Endodermal cell (in vitro differentiated cells): ENCODE data around the gene EDC4. TPM values are rescaled to one million over a fixed set of nuclear protein-coding genes. Genes with fewer than 3 reads are reported as not detected.

Source experiments
- DNase-seq: peaks from one replicate; pipeline ENCODE4 v3.0.0-alpha.2; 2017
- H3K27ac ChIP-seq: 2 replicates; pipeline ENCODE4 v1.5.1; 2013; ENCODE audit warnings: mild to moderate bottlenecking, low read depth, low read length, moderate library complexity
- H3K27me3 ChIP-seq: 2 replicates; pipeline ENCODE4 v1.6.1; 2013; ENCODE audit warnings: mild to moderate bottlenecking, low read length, moderate library complexity; ENCODE audit not compliant: insufficient read depth, control insufficient read depth, poor library complexity, severe bottlenecking
- H3K36me3 ChIP-seq: 2 replicates; pipeline ENCODE4 v1.7.0; 2013; ENCODE audit warnings: mild to moderate bottlenecking, low read length, moderate library complexity; ENCODE audit not compliant: control insufficient read depth, insufficient read depth
- H3K4me1 ChIP-seq: one replicate; pipeline ENCODE4 v1.7.0; 2013; ENCODE audit warnings: low read length; ENCODE audit not compliant: control insufficient read depth, insufficient read depth
- H3K4me3 ChIP-seq: 2 replicates; pipeline ENCODE4 v1.5.1; 2013; ENCODE audit warnings: mild to moderate bottlenecking, low read length, moderate library complexity
- H3K9ac ChIP-seq: 2 replicates; pipeline ENCODE4 v1.6.1; 2013; ENCODE audit warnings: mild to moderate bottlenecking, low read length, moderate library complexity; ENCODE audit not compliant: poor library complexity, severe bottlenecking; ENCODE audit errors: extremely low read depth
- H3K9me3 ChIP-seq: 2 replicates; pipeline ENCODE4 v1.6.1; 2013; ENCODE audit warnings: mild to moderate bottlenecking, low read length, moderate library complexity; ENCODE audit not compliant: control insufficient read depth
- H3K27ac Mint-ChIP-seq: 2 replicates; pipeline ENCODE4 v1.8.0; 2020; ENCODE audit warnings: mixed read lengths
- H3K27me3 Mint-ChIP-seq: 2 replicates; pipeline ENCODE4 v1.8.0; 2021; ENCODE audit warnings: mild to moderate bottlenecking, mixed read lengths; ENCODE audit not compliant: insufficient read depth
- H3K36me3 Mint-ChIP-seq: 2 replicates; pipeline ENCODE4 v1.8.0; 2020; ENCODE audit warnings: low read depth, mixed read lengths
- H3K4me1 Mint-ChIP-seq: 2 replicates; pipeline ENCODE4 v1.8.0; 2020; ENCODE audit warnings: mixed read lengths
- H3K4me3 Mint-ChIP-seq: 2 replicates; pipeline ENCODE4 v1.8.0; 2020; ENCODE audit warnings: mild to moderate bottlenecking, moderate library complexity, mixed read lengths
- H3K9me3 Mint-ChIP-seq: 2 replicates; pipeline ENCODE4 v1.8.0; 2020; ENCODE audit warnings: mild to moderate bottlenecking, mixed read lengths
- CTCF ChIP-seq: fragments of 200-600 bp; sonication (generic); conservative IDR thresholded peaks from 2 replicates; pipeline ENCODE4 v1.5.0; 2021; ENCODE audit warnings: antibody characterized with exemption, mild to moderate bottlenecking
- WGBS, 2 experiments: methylation state at CpG; one replicate each; pipeline versions ENCODE4 v1.1.5 to v1.1.7; 2013; ENCODE audit warnings: missing lambda C conversion rate in 2 of 2, mixed read lengths in 1 of 2; ENCODE audit not compliant: insufficient coverage in 1 of 2, insufficient read length in 1 of 2; 5-methylcytosine and 5-hydroxymethylcytosine counted together
- total RNA-seq, 2 donors: library from RNA; stranded (reverse); fragmentation: NEBNext Ultra II Directional in 1 of 2; extraction: Animal tissue kit (Norgen Biotek cat#: 25700) in 1 of 2; gene quantifications; 2 replicates in 1 of 2; 3 replicates in 1 of 2; pipeline ENCODE4 v1.2.1, GENCODE V29; 2021

Gene EDC4
- total RNA-seq, 2 donors from 2014 or later, result 69.2 to 74.3 TPM

GRCh38 chr16:67825906-67826305, 46.9 kb upstream of the EDC4 start:
- peaks cover 19% of the 10 kb centered on the region for H3K36me3 Mint-ChIP-seq
- no peak for TF ChIP-seq CTCF
- no peak overlapping the region for H3K4me3 ChIP-seq
- H3K4me1 ChIP-seq, result no peaks in the 10 kb centered on the region
- 95 to 98% methylated on average over 8 to 14 of the region's 14 CpGs for WGBS, 2 experiments
- no peaks in the 10 kb centered on the region for H3K27me3 ChIP-seq
- no peak overlapping the region for H3K27ac Mint-ChIP-seq
- peaks cover 32% of the 10 kb centered on the region for H3K36me3 ChIP-seq
- DNase-seq, result no peak
- no peaks in the 10 kb centered on the region for H3K27me3 Mint-ChIP-seq
- no peak overlapping the region for H3K4me3 Mint-ChIP-seq
- H3K9me3 Mint-ChIP-seq, result no peaks in the 10 kb centered on the region
- no peaks in the 10 kb centered on the region for H3K9me3 ChIP-seq
- H3K27ac ChIP-seq, result no peak overlapping the region
- H3K9ac ChIP-seq, result no peak overlapping the region
- H3K4me1 Mint-ChIP-seq, result peaks cover 4% of the 10 kb centered on the region

GRCh38 chr16:67828651-67829050, 44.2 kb upstream of the EDC4 start:
- H3K4me3 ChIP-seq, result no peak overlapping the region
- H3K9me3 ChIP-seq, result no peaks in the 10 kb centered on the region
- H3K36me3 Mint-ChIP-seq, result peaks cover 31% of the 10 kb centered on the region
- H3K27ac Mint-ChIP-seq, result no peak overlapping the region
- H3K27me3 Mint-ChIP-seq, result no peaks in the 10 kb centered on the region
- H3K27ac ChIP-seq, result no peak overlapping the region
- no peaks in the 10 kb centered on the region for H3K4me1 ChIP-seq
- DNase-seq, result no peak
- H3K36me3 ChIP-seq, result peaks cover 44% of the 10 kb centered on the region
- no peaks in the 10 kb centered on the region for H3K27me3 ChIP-seq
- no peak overlapping the region for H3K4me3 Mint-ChIP-seq
- TF ChIP-seq CTCF, result no peak
- H3K9me3 Mint-ChIP-seq, result no peaks in the 10 kb centered on the region
- 88 to 96% methylated on average over 4 of the region's 4 CpGs for WGBS, 2 experiments
- H3K9ac ChIP-seq, result no peak overlapping the region
- H3K4me1 Mint-ChIP-seq, result peaks cover 11% of the 10 kb centered on the region

- peaks cover 32% of the 10 kb centered on the region for H3K36me3 ChIP-seq
- Mint-ChIP-seq H3K4me1 (peaks cover 7% of the 10 kb centered on the region), H3K9me3 (no peaks in the 10 kb centered on the region), H3K4me3 (peak overlapping the region; percentile 81), H3K27me3 (no peaks in the 10 kb centered on the region), H3K36me3 (peaks cover 29% of the 10 kb centered on the region), H3K27ac (peak overlapping the region; percentile 66)
- H3K4me1 ChIP-seq, result no peaks in the 10 kb centered on the region
- no peaks in the 10 kb centered on the region for H3K27me3 ChIP-seq
- H3K27ac ChIP-seq, result no peak overlapping the region
- no peak for TF ChIP-seq CTCF
- WGBS, 2 experiments, result 21 to 24% methylated on average over 3 of the region's 3 CpGs
- peak overlapping the region; percentile 95 for H3K4me3 ChIP-seq
- peak; percentile 55 for DNase-seq
- peak overlapping the region; percentile 91 for H3K9ac ChIP-seq
- no peaks in the 10 kb centered on the region for H3K9me3 ChIP-seq
These were observed 39.8 kb upstream of the EDC4 start for GRCh38 chr16:67833030-67833414.
